A549 treated with Hydrocortisone at 1 μM for 4 hours (cell line): ENCODE data around the gene CYP2A13. TPM values are rescaled to one million over a fixed set of nuclear protein-coding genes. Genes with fewer than 3 reads are reported as not detected.

ENCODE experiments used
- total RNA-seq: library from RNA; stranded (reverse); fragments of 200-300 nt; extraction: Qiagen RNA extraction; gene quantifications from 5 replicates; pipeline ENCODE4 v1.2.3, GENCODE V29; 2022

The CYP2A13 gene
- total RNA-seq = not detected in 5 replicates

GRCh38 chr19:41088151-41088550, at the start of gene CYP2A13:
TSS of gene CYP2A13 (plus strand) at chr19:41088451. CDS start at chr19:41088472, 21 bp downstream.

GRCh38 chr19:41114132-41114531, 25.9 kb downstream of the CYP2A13 start, which contains the start of gene CYP2F1:
TSS of gene CYP2F1 (plus strand) at chr19:41114432. CDS start at chr19:41116189, 1,757 bp downstream.

Other genes with a start within 250 kb of the CYP2A13 start
- 0.08 TPM in 1 of 5 replicates, not detected in the others for gene CYP2A6, start 238.0 kb upstream of the CYP2A13 start, total RNA-seq
- not detected in 5 replicates for gene CYP2A7, start 206.2 kb upstream of the CYP2A13 start, total RNA-seq
- gene CYP2B6, start 97.2 kb upstream of the CYP2A13 start, total RNA-seq = 0.03 TPM in 1 of 5 replicates, not detected in the others
- not detected in 5 replicates for gene CYP2F1, start 26.0 kb downstream of the CYP2A13 start, total RNA-seq
- gene CYP2S1, start 104.8 kb downstream of the CYP2A13 start, total RNA-seq = 19.2 to 22.5 TPM (median 19.7 TPM) in 5 replicates
- gene AXL, start 130.8 kb downstream of the CYP2A13 start, total RNA-seq = 93.5 to 121 TPM (median 96.9 TPM) in 5 replicates
- gene HNRNPUL1, start 175.9 kb downstream of the CYP2A13 start, total RNA-seq = 282 to 347 TPM (median 290 TPM) in 5 replicates
- 35.9 to 44.6 TPM (median 41.2 TPM) in 5 replicates for gene CCDC97, start 221.7 kb downstream of the CYP2A13 start, total RNA-seq